Loucy (cell line): ENCODE results near the gene SLC37A4.
"Not testable (repeated sequence)": the region's sequence is repeated elsewhere in the genome, so short reads cannot be mapped to it uniquely, and the experiment has no call there.

Experiments
- CTCF ChIP-seq: fragments of 200-600 bp; sonication (generic); conservative IDR thresholded peaks from 2 replicates; pipeline ENCODE4 v1.5.1; 2014; ENCODE audit warnings: mild to moderate bottlenecking, antibody characterized with exemption, low read length
- EZH2phosphoT487 ChIP-seq: fragments of 200-600 bp; IDR thresholded peaks from 2 replicates; pipeline ENCODE4 v1.6.1; 2018; ENCODE audit warnings: antibody characterized with exemption, mild to moderate bottlenecking, moderate library complexity, borderline replicate concordance

GRCh38 chr11:118991486-118992038 lies 39.1 kb downstream of the SLC37A4 start:
- not testable (repeated sequence) for TF ChIP-seq CTCF, EZH2phosphoT487
